Measurements from ENCODE around the gene IL15.

- TF ChIP-seq CTCF (IDR thresholded peaks at IDR 0.05) (no peak), POLR2AphosphoS5 (IDR thresholded peaks at IDR 0.05) (no peak), EP300 (IDR thresholded peaks at IDR 0.05) (no peak)
Observed at GRCh38 chr4:141599853-141600252, 36.5 kb upstream of the IL15 start.

Data from suprapubic skin (tissue), 4 donors.